BE2C (cell line): Measurements from ENCODE around the gene KANK3.

Experiments
- DNase-seq: peaks from one replicate; pipeline ENCODE4 v3.0.0-alpha.2; 2020
- H3K27me3 ChIP-seq: fragments of 250-450 bp; sonication (Bioruptor Pico); 2 replicates; pipeline ENCODE4 v1.5.1; 2020; ENCODE audit warnings: mild to moderate bottlenecking
- H3K36me3 ChIP-seq: fragments of 250-450 bp; sonication (Bioruptor Pico); 2 replicates; pipeline ENCODE4 v1.5.1; 2020; ENCODE audit warnings: mild to moderate bottlenecking
- H3K4me1 ChIP-seq: fragments of 250-450 bp; sonication (Bioruptor Pico); 2 replicates; pipeline ENCODE4 v1.5.1; 2020
- H3K4me3 ChIP-seq: 2 replicates; pipeline ENCODE4 v1.5.1; 2011; ENCODE audit warnings: low read depth, low read length
- H3K9me3 ChIP-seq: fragments of 250-450 bp; sonication (Bioruptor Pico); 2 replicates; pipeline ENCODE4 v1.5.1; 2020
- CTCF ChIP-seq: IDR thresholded peaks from 2 replicates; pipeline ENCODE4 v1.5.1; 2012; ENCODE audit warnings: mild to moderate bottlenecking, low read depth, low read length

The KANK3 gene

DNA sequence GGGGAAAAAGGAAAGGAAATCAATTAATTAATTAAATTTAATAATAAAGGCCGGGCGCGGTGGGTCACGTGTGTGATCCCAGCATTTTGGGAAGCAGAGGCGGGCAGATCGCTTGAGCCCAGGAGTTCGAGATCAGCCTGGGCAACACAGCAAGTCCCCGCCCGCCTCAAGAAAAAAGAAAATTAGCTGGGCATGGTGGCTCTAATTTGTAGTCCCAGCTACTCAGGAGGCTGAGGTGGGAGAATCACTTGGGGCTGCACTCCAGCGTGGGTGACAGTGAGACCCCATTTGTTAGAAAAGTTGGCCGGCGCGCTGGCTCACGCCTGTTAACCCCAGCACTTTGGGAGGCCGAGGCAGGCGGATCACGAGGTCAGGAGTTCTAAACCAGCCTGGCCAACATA is 34.2 kb downstream of the KANK3 start:
- Histone ChIP-seq H3K4me3 (peak overlapping the region; percentile 97), H3K36me3 (peaks cover 30% of the 10 kb centered on the region), H3K27me3 (no peaks in the 10 kb centered on the region), H3K9me3 (no peaks in the 10 kb centered on the region), H3K4me1 (peaks cover 3% of the 10 kb centered on the region; the same call in 1 of the 2 replicates)
- DNase-seq = peak; percentile 7
- TF ChIP-seq CTCF = no peak

DNA sequence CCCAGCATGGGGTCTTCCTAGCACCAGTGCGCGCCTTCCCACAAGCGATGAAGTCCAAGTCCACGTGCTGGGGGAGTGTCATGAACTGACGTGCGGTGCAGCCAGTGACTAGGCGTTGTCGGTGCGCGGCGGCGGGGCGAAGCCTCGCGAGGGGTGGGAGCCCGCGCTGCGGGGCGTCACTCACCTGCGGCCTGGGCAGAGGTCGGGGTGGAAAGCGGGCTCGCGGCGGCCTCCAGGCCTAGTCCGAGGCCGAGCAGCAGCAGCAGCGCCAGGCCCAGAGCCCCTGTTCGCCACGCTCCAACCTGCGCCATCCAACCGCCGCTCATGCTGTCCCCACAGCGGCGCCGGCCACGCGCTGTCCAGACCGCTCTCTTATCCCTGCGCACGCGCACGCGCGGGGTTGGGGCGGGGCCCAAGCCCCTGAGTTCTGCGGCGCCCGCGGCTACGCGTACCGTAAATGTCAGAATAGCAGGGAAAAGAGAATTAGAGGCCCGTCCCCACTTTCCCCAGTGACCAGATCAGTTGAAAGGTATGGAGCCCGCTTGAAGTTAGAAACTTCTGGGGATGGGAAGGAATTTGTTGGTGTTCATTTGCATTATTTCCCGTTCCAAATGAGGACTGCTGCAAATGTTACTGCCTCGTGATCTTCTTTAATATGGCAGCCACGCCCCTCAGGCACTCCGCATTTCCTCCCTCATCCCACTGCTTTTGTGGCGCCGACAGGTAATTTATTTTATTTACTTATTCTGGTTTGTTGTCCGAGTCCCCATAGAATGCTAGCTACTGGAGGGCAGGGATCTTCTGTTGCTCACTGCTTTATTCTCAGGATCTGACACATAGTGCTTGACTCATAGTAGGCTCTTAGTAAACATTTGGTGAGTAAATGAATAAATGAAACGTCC is 34.8 kb downstream of the KANK3 start, which contains the start of gene CD320:
TSS of gene CD320 (minus strand) at position 394 of the 902 bp plus-strand sequence. CDS start at position 326, 68 bp downstream.
- peak within 1 kb of the TSS; percentile 97 for H3K4me3 ChIP-seq
- no peak for TF ChIP-seq CTCF
- peak; percentile 94 for DNase-seq

GRCh38 chr19:8307400-8307964 is 35.6 kb downstream of the KANK3 start:
- Histone ChIP-seq H3K27me3 (no peaks in the 10 kb centered on the region), H3K36me3 (peaks cover 40% of the 10 kb centered on the region), H3K9me3 (no peaks in the 10 kb centered on the region), H3K4me1 (peaks cover 3% of the 10 kb centered on the region; the same call in 1 of the 2 replicates), H3K4me3 (peak overlapping the region; percentile 97)
- TF ChIP-seq CTCF = no peak
- peak; percentile 33 for DNase-seq

More for the DNA sequence above, 34.8 kb downstream of the KANK3 start, which contains the start of gene CD320:
- no peaks in the 10 kb centered on the region for H3K9me3 ChIP-seq
- H3K27me3 ChIP-seq = no peaks in the 10 kb centered on the region
- peaks cover 3% of the 10 kb centered on the region; the same call in 1 of the 2 replicates for H3K4me1 ChIP-seq
- H3K36me3 ChIP-seq = peaks cover 36% of the 10 kb centered on the region

DNA sequence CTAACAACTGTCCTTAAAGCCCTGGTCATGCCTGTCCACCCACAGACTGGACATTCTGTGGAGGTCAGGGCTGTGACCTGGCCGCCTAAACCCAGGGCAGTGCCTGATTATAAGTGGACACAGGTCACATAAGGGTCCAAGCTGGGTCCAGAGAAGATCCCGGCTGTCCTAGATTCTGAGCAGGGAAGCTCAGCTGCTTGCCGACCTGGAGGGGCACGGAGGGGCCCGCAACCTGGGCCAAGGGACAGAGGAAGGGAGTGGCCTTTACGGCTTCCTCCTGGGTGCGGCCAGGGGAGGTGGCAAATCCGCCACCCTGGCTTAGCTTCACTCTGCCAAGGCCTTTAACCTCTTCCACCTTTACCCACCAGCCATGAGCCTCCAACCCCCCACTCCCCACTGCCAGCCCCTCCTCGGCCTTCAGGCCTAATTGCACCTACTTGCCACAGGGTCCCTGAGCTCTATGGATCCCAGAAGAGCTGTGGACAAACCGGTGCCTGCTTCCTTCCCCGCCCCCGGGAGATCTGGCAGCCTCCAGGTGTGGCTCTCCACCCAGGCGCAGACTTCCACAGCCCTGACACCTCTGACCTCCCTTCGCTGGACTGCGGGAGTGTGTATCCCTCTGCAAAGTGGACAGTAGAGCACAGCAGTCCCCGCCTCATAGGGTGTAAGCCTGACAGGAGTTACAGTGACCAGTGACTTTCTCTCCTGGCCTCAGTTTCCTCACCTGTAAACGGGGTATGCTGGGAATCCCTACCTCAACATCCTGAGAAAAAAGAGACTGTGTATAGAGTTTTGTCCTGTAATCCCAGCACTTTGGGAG is 36.6 kb downstream of the KANK3 start:
- Histone ChIP-seq H3K4me3 (peak overlapping the region; percentile 97), H3K9me3 (no peaks in the 10 kb centered on the region), H3K4me1 (peaks cover 3% of the 10 kb centered on the region; the same call in 1 of the 2 replicates), H3K27me3 (no peaks in the 10 kb centered on the region), H3K36me3 (peaks cover 44% of the 10 kb centered on the region)
- no peak for TF ChIP-seq CTCF
- DNase-seq = peak; percentile 8

GRCh38 chr19:8305798-8306197 is 37.3 kb downstream of the KANK3 start:
- no peaks in the 10 kb centered on the region for H3K27me3 ChIP-seq
- peaks cover 3% of the 10 kb centered on the region; the same call in 1 of the 2 replicates for H3K4me1 ChIP-seq
- no peak for TF ChIP-seq CTCF
- peaks cover 38% of the 10 kb centered on the region for H3K36me3 ChIP-seq
- H3K4me3 ChIP-seq = no peak overlapping the region
- DNase-seq = peak; percentile 2
- H3K9me3 ChIP-seq = no peaks in the 10 kb centered on the region
